T-helper 2 cell (primary cell): ENCODE results near the gene LRCH3.

Experiments used
- DNase-seq, 5 experiments: peaks; one replicate each; pipeline versions ENCODE4 v3.0.0 to v3.0.0-alpha.2; 2012 to 2022

The LRCH3 gene

DNA sequence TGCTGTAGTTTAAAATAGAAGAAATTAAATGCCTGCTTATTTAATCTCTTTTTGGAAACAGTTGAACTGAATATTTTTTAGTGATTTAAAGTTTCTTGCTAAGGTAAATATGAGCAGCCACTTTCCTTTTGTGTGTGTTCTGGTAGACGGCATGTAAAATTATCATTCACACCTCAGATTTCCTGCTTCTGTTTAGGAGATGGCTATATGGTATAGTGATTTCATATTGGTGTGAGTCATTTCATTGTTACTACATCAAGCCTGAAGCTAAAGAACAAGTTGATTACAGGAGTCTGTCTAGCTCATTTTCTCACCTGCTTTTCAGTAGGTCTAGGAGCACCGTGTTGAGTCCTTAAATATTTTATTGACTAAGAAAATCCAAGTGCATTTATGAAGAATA lies 2.2 kb downstream of the LRCH3 start:
- peak in 2 of 5 experiments; percentile 27 to 81 for DNase-seq

DNA sequence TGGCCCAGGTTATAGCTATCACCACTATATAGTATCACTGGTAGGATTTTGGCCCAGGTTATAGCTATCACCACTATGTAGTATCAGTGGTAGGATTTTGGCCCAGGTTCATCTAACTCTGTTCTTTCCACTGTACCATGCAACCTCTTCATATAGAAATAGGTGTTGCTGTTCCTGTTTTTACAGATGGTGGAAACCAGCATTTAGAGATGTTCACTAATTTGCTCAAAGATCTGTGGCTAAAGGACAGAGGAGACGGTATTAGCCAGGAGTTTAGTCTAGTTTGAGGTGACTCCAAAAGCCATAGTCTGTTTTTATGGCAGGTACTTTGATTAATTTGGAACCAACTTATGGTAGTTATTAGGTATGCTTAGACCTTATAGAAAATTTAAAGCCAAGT lies 3.1 kb downstream of the LRCH3 start:
- DNase-seq = no peak

DNA sequence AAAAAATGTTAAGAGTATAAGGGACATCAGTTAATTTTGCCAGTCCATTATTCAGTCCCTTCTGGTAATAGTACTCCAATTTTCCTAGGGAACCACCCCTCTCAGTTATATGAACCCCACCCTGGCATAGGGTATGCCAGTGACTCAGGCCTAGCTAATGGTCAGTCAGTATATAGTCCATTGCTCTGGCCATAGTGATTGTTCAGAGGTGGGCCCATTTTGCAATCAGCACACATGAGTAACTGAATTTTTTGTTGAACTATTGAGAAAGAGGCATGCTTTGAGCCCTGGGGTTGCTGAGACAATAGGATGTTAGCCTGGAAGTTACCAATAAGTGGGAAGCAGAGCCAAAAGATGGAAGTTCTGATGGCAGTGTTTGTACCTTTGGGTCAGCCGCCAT lies 4.1 kb downstream of the LRCH3 start:
- DNase-seq = no peak

DNA sequence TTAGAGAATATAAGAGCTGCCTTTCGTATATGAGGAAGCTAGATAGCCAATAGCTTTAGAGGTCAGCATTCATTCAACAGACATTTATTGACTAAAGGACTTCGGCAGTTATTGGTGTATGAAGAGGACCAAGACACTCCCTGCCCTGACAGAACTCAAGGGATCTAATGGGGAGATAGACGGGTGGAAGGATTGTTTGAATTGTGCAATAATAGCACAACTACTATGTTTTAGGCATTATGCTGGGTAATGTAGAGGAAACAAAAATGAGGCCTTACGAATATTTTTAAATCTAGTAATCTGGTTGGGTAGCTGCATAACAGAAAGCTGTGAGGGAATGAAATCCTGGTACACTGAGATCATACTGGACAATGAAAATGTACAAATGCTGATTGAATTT lies 5.0 kb downstream of the LRCH3 start:
- DNase-seq = no peak

DNA sequence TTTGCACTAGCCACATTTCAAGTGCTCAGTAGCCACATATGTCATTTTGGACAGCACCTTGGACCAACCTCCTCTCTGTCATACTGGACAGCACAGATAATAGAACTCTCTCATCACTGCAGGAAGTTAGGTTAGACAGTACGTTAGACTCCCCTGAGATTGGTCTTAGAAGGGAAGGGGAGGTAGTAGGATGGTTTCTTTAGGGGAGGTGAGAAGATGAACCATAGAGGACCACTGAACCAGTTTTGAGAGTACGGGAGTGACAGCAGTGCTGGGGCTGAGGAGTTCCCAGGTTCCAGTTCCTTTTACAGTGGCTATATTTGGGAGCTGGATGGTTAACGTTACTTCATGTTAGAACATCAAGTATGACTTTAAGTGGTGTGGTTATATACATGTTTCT lies 7.8 kb downstream of the LRCH3 start:
- no peak for DNase-seq

DNA sequence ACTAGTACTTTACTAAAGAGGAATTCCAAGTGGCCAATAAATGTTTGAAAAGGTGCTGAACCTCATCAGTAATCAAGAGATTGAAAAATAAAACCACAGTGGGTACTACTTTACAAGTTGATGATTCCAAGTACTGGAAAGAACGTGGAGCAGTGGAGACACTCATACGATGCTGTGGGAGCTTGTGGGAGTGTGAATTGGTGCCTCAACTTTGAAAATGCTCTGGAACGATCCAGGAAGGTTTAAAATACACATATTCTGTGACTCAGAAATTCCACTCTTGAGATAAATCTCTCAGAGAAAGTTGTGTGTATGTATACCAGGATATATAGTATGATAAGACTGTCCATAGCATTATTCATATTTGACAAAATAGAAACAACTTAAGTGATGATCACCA lies 9.3 kb downstream of the LRCH3 start:
- no peak for DNase-seq

DNA sequence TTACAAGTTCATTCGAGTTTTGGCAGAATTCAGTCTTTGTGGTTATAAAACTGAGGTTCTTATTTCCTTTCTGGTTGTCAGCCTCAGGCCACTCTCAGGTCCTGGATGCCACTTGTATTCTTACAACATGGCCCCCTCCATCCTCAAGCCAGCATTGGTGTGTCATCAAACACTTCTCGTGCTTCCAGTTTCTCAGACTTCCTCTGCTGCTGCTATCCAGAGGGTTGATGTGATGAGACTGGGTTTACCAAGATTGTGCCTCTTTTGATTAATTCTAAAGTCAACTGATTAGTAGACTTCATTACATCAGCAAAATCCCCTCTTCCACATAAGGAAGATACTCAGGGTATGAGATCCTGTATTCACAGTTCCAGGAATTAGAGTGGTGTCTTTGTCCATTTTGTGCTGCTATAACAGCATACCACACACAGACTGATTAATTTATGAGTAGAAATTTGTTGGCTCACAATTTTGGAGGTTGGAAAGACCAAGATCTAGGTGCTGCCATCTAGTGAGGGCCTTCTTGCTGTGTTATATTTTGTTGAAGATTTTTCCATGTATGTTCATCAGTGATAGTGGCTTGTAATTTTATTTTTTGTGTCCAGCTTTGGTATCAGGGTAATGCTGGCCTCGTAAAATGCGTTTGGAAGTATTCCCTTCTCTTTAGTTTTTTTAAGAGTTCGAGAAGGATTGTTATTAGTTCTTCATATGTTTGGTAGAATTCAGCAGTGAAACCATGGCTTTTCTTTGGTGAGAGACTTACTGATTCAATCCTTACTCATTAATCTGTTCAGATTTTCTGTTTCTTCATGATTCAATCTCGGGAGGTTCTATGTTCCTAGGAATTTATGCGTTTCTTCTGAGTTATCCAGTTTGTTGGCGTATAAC lies 11.1 kb downstream of the LRCH3 start:
- peak in 2 of 5 experiments; percentile 26 to 73 for DNase-seq

DNA sequence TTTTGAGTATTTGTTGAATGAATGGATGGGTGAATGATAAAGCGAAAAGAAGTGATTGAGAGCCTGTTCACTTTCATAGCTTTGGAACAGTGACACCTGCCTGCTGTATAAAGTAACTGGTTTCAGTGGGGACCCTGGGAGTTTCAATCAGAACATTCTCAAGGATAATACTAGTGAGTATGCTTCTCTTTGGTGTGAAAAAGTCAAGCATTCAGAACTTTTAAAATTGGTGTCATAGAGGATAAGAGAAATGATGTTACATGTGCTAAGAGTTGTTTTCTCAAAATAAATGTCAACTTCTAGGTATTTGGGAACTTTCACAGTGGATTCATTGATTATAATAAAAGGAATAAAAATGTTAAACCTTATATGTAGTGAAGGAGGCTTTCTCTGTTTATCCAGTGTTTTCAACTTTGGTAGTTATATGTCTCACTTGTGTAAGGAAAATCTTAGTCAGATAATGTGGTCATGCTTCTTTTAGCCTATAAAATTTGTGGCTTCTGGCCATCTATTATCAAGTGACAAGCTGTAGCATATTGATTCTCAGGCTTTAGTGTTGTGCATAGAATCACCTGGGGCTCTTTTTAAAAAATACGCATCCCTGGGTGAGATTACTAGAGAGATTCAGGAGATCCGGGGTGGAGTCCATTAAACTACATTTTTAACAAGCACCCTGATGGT lies 11.9 kb downstream of the LRCH3 start:
- DNase-seq = peak in 1 of 5 experiments; percentile 10

DNA sequence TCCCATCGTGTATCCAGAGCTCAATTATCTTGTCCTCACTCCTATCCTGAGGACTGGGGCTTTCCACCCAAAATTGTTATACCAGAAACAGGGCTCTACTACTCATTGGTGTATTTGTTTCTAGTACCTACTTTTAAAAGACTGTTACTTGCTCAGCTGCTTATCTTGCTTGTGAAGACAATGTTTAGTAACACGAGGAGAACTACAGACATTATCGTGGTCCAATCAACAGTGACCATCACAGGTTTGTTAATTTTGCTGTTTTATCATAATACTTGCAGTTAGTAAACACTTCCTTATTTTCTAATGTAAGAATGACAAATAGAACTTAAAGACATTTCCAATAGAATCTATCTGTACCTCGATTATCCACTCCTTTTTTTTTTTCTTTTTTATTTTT lies 13.5 kb downstream of the LRCH3 start:
- DNase-seq = no peak

DNA sequence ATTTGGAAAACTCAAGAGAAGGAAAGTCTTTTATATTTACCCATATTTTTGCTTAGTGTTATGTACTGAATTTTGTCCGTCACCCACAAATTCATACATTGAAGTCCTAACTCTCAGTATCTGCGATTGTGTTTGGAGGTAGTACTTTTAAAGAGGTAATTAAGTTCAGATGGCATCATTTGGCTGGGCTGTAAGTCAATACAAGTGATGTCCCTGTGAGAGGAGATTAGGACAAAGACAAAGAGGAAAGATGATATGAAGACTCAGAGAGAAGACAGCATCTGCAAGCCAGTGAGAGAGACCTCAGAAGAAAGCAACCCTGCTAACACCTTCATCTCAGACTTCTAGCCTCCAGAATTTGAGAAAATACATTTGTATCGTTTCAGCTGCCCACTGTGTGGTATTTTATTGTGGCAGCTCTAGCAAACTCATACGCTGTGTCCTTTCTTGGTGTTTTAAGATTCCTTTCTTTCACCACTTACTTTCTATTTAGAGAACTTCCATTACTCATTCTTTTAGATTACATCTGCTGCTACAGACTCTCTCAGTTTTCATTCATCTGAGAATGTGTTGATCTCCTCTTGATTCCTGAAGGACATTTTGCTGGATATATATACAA lies 17.0 kb downstream of the LRCH3 start:
- no peak for DNase-seq

DNA sequence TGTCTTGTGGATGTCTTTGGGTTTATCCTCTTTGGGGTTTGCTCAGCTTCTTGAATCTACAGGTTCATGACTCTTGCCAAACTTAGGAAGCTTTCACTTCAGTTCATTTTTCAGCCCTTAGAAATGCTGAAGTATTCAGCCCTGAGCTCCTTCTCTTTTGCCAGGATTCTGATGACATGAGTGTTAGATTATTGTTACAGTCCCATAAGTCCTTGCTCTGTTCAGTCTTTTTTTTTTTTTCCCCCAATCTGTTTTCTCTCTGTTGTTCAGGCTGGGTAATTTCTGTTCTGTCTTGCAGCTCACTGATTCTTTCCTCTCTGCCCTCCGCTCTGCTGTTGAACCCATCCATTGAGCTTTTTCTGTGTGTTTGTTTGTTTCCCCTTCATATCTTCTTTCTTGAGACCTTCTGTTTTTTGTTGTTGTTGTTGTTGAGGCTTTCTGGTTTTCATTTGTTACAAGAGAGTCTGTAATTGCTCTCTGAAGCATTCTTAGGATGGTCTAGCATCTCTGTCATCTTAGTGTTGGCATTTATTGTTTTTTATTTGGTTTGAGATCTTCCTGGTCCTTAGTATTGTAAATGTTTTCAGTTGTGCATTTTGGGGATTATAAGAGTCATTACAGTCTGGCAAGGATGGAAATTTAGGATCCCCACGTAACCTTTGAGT lies 18.4 kb downstream of the LRCH3 start:
- no peak for DNase-seq

DNA sequence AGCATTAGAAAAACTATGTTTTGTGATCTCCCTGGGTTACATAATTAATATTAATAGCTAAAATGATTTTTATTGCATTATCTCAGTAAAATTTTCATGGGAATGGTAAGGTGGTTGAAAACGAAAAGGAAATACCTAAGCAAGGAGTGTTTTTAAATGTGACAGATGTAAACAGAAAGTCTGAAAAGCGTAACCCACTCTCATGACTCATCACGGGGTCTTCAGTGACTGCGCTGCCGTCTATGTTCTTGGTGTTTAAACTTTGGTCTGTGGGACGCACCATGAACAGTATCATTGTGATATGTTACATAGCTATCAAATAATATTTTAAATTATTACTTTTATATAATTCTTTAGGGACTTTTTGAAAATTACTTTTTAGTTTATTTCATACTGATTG lies 19.8 kb downstream of the LRCH3 start:
- no peak for DNase-seq

DNA sequence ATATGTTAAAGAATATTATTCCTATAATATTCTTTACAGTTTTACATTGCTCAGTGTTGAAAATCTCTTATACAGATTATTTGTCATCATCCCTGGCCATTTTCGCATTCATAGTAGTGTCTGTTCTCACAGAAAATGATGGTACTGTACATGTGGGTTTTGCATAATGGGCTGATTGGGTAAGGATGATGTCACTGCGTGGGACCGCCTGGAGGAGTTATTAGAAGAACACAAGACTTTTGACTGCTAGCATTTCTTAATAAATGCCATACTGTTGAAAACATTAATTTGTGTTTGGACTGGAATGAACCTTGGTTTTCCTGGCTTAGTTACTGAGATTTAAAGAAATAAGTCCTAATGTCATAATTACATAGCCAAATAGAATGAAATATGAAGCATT lies 20.3 kb downstream of the LRCH3 start:
- DNase-seq = no peak

DNA sequence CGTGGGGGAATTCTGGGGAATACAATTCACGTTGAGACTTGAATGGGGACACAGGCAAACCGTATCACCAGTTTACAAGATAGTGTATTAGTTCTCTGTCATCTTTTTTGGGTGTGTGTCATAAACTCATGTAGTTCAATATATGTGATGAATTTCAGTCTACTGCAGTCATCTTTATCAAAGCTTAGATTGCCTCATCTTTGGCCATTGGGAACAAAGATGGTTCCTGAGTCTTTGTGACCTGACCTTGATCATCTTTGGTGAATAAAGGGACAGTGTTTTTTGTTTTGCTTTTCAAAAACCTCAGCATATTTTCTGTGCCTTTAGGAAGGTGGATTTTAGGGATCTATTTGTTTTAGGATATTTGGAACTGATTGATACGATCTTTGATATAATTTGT lies 23.3 kb downstream of the LRCH3 start:
- DNase-seq = no peak

DNA sequence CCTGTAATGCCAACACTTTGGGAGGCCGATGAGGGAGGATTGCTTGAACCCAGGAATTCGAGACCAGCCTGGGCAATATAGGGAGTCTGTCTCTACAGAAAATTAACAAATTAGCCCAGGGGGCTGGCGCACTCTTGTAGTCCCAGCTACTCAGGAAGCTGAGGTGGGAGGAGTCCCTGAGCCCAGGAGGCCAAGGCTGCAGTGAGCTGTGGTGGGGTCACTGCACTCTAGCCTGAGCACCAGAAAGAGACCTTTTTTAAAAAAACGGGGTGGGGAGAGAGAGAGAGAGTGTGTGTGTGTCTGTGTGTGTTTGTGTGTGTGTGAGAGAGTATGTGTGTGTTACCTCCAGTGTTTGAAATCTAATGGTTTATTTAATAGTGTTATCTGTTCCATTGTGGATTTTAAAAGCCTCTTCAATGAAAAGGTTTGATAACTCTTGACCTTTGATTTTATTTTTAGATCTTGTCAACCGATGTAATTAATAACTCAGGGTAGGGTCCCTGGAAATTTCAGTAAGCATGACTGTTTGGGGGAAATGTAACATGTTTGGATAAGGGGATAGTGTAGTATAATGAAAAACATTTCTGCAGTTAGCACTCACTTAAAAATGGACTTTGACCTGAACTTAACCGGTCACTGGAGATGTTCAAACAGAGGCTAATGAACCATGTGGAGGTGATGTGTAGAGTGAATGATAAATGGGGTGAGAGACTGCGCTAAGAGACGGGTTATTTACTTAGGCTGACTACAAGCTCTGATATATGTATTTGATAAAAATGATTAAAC lies 29.7 kb downstream of the LRCH3 start:
- DNase-seq = no peak

DNA sequence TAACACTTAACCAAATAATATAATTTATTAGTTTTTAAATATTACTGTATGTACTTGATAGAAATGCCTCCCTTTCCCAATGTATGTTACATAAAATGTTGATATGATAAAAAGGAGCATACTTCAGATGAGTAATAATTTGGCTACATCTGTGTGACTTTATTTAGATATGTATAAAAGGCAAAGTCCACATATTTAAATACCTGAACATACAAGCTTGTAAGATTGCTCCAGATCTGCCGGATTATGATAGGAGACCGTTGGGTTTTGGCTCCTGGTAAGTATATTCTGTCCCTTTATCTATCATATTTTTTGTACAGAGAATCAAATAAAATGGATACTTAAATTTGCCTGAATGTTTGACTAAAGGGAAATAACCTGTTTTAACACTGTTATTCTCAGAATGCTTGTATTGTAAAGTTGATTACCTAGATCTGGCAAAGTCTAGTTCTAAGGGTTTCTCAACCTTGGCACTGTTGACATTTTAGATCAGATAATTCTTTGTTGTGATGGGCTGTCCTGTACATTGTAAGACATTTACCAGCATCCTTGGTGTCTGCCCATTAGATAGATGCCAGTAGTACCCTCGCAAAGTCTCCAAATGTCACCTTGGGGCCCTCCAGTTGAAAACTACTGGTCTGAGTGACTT lies 38.5 kb downstream of the LRCH3 start:
- DNase-seq = no peak

DNA sequence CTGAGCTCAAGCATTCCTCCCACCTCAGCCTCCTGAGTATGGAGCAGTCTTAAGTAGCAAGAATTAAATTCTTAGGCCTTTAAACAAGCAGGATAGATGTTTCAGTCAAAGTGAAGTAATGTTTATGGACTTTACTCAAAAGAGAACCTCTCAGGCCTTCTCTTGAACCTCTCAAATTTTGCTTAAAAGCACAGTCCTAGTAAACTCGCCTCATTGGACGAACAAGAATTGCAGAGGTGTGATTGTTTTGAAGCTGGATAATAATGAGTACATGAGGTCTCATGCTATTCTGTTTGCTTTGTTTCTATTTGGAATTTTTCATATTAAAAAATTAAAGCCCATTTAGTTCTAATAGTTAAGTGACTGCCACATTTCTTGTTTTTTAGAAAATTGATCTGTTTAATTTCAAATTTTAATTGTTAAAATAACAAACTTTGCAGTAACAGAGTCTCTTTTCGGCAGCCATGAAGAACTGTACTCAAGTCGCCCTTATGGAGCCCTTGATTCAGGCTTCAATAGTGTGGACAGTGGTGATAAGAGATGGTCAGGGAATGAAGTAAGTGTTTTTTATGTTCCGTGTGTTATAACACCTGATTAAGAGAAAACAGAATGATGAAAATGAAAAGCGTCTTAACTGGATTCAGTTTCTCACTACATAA lies 39.4 kb downstream of the LRCH3 start:
- no peak for DNase-seq

DNA sequence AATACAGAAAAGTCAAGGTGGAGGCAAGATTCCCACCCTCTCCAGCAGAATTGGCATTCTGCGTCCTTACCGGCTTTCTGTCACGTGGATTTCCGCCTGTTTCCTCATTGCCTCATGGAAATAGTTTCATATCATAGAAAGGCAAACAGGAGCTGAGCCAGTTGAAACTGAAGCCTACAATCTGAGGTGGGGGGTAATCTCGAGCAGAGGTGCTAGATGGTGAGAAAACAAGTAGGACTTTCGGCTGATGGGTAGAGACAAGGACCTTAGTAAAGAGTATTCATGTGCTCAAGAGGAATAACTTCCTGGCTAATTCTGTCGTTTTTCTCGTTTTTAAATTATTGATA lies 39.9 kb downstream of the LRCH3 start:
- no peak for DNase-seq

DNA sequence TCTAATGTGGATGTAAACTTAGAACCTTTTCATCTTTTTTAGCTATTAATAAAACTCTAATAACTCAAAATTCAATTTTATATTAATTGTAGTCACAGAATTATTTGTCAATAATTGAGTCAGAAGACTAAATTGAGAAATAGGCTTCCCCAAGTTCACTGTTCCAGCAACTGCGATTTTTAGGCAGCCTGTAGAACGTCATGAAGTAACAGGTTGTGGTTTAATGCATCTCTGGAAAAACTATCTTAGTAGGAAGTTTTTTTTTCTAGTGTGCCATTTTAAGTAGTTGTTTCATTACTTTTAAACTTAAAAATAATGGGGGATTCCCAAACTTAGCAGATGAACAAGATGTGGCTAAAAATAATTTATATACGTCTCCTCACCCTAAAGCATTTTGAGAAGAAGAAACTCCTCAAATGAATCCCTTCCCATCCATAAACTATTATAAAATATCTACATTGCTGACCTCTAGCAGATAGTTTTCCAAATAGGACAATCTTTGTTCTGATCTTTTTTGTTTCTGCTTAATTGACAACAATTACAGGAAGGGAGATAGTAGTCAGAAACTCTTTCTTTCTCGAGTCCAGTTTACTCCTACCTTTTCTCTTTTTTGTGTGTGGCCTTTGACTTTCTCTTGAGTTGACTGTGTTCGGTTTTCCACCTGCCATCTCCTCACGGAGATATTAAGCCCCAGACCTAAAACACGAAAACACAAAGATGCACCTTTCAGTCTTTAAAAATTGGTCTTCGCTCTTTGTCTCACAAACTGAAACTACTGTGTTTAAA lies 43.1 kb downstream of the LRCH3 start:
- DNase-seq = no peak

DNA sequence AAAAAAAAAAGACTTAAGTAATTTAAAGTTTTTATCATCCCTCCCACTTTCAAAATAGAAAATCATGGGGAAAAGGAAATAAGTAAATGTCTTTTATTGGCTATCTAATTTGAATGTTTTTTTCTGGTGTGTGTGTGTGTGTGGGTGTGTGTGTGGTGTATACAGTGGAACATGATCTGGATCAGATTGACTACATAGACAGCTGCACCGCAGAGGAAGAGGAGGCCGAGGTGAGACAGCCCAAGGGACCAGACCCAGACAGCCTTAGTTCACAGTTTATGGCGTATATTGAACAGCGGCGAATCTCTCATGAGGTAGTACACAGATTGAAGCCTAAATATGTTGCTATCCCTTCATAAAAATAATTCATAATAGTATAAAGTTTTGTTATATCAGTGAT lies 44.5 kb downstream of the LRCH3 start:
- DNase-seq = peak in 1 of 5 experiments; percentile 59

DNA sequence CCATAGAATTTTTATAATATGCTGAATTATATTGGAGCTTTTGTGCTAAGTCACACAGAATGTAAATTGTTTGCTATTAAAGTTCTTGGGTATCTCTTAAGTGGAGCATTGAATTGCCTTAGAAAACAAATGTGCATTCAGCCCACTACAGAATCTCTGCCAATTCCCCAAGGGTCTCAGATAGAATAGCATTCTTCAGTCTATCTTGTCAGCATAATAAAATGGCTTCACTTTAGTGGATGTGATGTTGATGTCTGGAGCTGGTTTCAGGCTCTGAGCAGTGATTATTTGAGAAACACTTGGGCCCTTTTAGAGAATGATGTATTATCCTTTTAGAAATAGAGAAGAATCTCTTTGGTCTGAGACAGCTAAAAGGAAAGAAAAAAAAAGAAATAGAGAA lies 45.2 kb downstream of the LRCH3 start:
- DNase-seq = no peak
